Parathyroid adenoma (tissue), 2 donors: ENCODE data around the gene ROBO1.

ENCODE experiments used
- H2AFZ ChIP-seq: fragments of 300-600 bp; sonication (generic); one replicate; pipeline ENCODE4 v1.7.0; 2017; ENCODE audit warnings: antibody characterized with exemption, mild to moderate bottlenecking
- H3K27ac ChIP-seq: fragments of 300-600 bp; sonication (generic); one replicate; pipeline ENCODE4 v1.7.0; 2017
- H3K27me3 ChIP-seq: fragments of 300-600 bp; sonication (generic); one replicate; pipeline ENCODE4 v1.7.0; 2017; ENCODE audit warnings: low read length; ENCODE audit not compliant: control insufficient read depth, insufficient read depth
- H3K36me3 ChIP-seq: fragments of 300-600 bp; sonication (generic); one replicate; pipeline ENCODE4 v1.7.0; 2017; ENCODE audit warnings: low read length; ENCODE audit not compliant: control insufficient read depth, insufficient read depth
- H3K4me1 ChIP-seq: fragments of 300-600 bp; sonication (generic); one replicate; pipeline ENCODE4 v1.7.0; 2017; ENCODE audit warnings: control low read depth
- H3K4me2 ChIP-seq: fragments of 300-600 bp; sonication (generic); one replicate; pipeline ENCODE4 v1.7.0; 2017; ENCODE audit warnings: low read length
- H3K4me3 ChIP-seq: fragments of 300-600 bp; sonication (generic); one replicate; pipeline ENCODE4 v1.7.0; 2017; ENCODE audit warnings: low read depth, low read length
- H3K79me2 ChIP-seq: fragments of 300-600 bp; sonication (generic); one replicate; pipeline ENCODE4 v1.7.0; 2017; ENCODE audit warnings: control low read depth
- H3K9ac ChIP-seq: fragments of 300-600 bp; sonication (generic); one replicate; pipeline ENCODE4 v1.7.0; 2017; ENCODE audit warnings: mild to moderate bottlenecking
- H3K9me3 ChIP-seq: fragments of 300-600 bp; sonication (generic); one replicate; pipeline ENCODE4 v1.7.0; 2017; ENCODE audit warnings: low read length; ENCODE audit not compliant: control insufficient read depth
- TF ChIP-seq, protein P1 (sequence below): fragments of 300-600 bp; sonication (generic); IDR thresholded peaks from one replicate; pipeline ENCODE4 v1.7.0; 2017; ENCODE audit warnings: antibody characterized with exemption, mild to moderate bottlenecking
- donor health status: primary hyperparathyroidism.

ROBO1 gene

DNA sequence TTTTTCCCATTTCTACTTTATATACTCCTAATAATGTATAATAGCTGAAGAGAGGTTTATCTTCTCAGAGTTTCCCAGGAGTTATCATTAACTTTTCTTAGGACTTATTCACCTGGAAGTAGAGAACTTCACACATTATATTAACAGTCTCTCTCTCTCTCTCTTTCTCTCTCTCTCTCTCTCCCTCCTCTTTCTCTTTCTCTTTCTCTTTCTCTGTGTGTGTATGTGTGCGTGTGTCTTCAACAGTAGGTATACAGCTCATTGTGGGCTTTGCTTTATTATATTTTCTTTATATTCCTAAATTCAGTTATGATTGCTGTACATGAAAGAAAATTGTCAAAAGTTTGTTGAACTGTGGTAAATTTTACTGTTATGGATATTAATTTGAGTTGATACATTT lies 353.8 kb downstream of the ROBO1 start:
- Histone ChIP-seq H3K4me3 (no peak overlapping the region), H3K36me3 (no peaks in the 10 kb centered on the region), H3K27me3 (no peaks in the 10 kb centered on the region), H3K79me2 (no peaks in the 10 kb centered on the region), H3K27ac (no peak overlapping the region), H3K9me3 (no peaks in the 10 kb centered on the region), H3K9ac (no peak overlapping the region), H3K4me2 (no peak overlapping the region), H3K4me1 (no peaks in the 10 kb centered on the region), H2AFZ (no peak overlapping the region)
- TF ChIP-seq, protein P1, sequence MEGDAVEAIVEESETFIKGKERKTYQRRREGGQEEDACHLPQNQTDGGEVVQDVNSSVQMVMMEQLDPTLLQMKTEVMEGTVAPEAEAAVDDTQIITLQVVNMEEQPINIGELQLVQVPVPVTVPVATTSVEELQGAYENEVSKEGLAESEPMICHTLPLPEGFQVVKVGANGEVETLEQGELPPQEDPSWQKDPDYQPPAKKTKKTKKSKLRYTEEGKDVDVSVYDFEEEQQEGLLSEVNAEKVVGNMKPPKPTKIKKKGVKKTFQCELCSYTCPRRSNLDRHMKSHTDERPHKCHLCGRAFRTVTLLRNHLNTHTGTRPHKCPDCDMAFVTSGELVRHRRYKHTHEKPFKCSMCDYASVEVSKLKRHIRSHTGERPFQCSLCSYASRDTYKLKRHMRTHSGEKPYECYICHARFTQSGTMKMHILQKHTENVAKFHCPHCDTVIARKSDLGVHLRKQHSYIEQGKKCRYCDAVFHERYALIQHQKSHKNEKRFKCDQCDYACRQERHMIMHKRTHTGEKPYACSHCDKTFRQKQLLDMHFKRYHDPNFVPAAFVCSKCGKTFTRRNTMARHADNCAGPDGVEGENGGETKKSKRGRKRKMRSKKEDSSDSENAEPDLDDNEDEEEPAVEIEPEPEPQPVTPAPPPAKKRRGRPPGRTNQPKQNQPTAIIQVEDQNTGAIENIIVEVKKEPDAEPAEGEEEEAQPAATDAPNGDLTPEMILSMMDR, result no peak

DNA sequence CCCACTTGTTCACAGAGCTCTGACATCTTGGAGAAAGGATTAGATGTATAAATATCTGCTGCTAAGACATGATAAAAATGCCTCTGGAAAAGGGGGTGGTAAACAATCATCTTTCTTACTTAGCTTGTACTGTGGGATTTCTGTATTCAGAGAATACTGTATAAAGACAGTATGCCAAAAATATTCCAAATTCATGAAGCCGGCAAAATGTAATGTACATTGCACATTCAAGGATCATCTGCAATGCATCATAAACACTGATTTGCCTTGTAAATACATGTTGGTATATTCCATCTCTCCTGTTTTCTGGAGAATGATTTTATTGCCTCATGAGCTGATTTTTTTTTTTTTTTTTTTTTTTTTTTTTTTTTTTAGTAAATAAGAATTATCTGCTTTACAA lies 355.3 kb downstream of the ROBO1 start:
- no peaks in the 10 kb centered on the region for H3K4me1 ChIP-seq
- H3K27ac ChIP-seq, result no peak overlapping the region
- H3K36me3 ChIP-seq, result no peaks in the 10 kb centered on the region
- H3K79me2 ChIP-seq, result no peaks in the 10 kb centered on the region
- H3K9me3 ChIP-seq, result no peaks in the 10 kb centered on the region
- no peaks in the 10 kb centered on the region for H3K27me3 ChIP-seq
- H3K9ac ChIP-seq, result no peak overlapping the region
- H3K4me2 ChIP-seq, result no peak overlapping the region
- H3K4me3 ChIP-seq, result no peak overlapping the region
- TF ChIP-seq, protein P1, result no peak
- H2AFZ ChIP-seq, result no peak overlapping the region

DNA sequence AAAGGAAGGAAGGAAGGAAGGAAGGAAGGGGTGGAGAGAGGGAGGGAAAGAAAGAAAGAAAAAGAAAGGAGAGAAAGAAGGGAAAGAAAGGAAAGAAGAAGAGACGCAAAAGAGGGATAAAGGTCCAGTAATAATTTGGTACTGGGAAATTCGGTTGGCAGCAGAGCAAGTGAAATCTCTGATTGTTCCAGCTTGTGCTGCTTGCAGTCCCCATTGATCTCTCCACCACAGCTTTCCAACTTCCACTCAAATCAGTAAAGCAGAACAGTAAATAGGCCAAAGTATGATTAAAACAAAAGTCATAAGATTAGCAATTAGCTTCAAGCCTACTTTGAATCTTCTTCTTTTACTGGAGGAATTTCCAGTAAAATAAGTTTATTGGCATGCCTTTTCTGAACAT lies 357.2 kb downstream of the ROBO1 start:
- Histone ChIP-seq H3K79me2 (no peaks in the 10 kb centered on the region), H3K27ac (no peak overlapping the region), H3K4me1 (no peaks in the 10 kb centered on the region), H3K36me3 (no peaks in the 10 kb centered on the region), H3K9me3 (no peaks in the 10 kb centered on the region), H3K9ac (no peak overlapping the region), H2AFZ (no peak overlapping the region), H3K4me3 (no peak overlapping the region), H3K4me2 (no peak overlapping the region), H3K27me3 (no peaks in the 10 kb centered on the region)
- TF ChIP-seq, protein P1, result no peak

DNA sequence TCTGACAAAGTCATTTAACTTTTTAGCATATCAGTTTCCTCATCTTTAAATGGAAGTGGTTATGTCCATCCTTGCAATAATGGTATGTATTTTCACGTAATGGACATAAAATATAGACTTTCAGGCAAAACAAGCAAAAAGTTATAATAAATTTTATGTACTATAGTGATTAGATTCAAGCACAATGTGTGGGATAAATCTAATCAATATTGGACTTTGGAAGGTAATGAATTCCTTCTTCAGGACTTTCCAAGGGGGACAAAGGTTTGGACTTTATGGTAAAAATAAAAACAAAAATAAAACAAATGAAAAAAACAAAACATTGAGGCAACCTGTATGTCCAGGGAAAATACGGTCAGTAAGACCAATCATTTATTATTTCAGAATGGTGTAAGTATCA lies 357.7 kb downstream of the ROBO1 start:
- Histone ChIP-seq H3K9ac (no peak overlapping the region), H3K4me1 (no peaks in the 10 kb centered on the region), H3K27ac (no peak overlapping the region), H3K79me2 (no peaks in the 10 kb centered on the region), H2AFZ (no peak overlapping the region), H3K4me2 (no peak overlapping the region), H3K4me3 (no peak overlapping the region), H3K27me3 (no peaks in the 10 kb centered on the region), H3K36me3 (no peaks in the 10 kb centered on the region), H3K9me3 (no peaks in the 10 kb centered on the region)
- TF ChIP-seq, protein P1, result no peak

DNA sequence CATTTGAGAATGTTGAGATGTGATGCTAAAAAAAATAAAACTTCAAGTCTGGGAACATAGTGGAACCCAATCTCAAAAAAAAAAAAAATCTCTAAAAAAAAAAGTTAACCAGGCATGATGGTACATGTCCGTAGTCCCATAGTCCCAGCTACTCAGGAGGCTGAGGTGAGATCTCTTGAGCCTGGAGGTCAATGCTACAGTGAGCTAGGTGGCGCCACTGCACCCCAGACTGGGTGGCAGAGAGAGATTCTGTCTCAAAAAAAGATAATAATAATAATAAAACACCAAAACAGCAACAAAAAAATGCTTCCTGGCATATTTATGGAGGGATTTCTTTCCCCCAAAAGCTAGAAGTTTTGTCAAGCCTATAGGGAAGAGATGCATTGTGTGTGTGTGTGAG lies 361.6 kb downstream of the ROBO1 start:
- Histone ChIP-seq H3K9me3 (no peaks in the 10 kb centered on the region), H3K36me3 (no peaks in the 10 kb centered on the region), H3K4me2 (no peak overlapping the region), H2AFZ (no peak overlapping the region), H3K4me1 (no peaks in the 10 kb centered on the region), H3K27me3 (no peaks in the 10 kb centered on the region), H3K79me2 (no peaks in the 10 kb centered on the region), H3K27ac (no peak overlapping the region), H3K9ac (no peak overlapping the region), H3K4me3 (no peak overlapping the region)
- TF ChIP-seq, protein P1, result no peak
